ENCODE measurements around the gene MED20. TPM values are rescaled to one million over a fixed set of nuclear protein-coding genes. Genes with fewer than 3 reads are reported as not detected.

The MED20 gene
- total RNA-seq, 1 donor, result 23.7 TPM

GRCh38 chr6:41859356-41859755 is 61.6 kb downstream of the MED20 start:
- no peak for DNase-seq (ENCODE audit: low read depth in 2 of 3, low spot score in 2 of 3)

- DNase-seq (ENCODE audit: low read depth in 2 of 3, low spot score in 2 of 3), result no peak
Measured at GRCh38 chr6:41858703-41859102, 62.2 kb downstream of the MED20 start.

Small RNA genes lying within 50 kb of the gene (small RNA-seq; reads per million reads assigned to genes)
- gene RF00019, result not detected

Other genes with a start within 250 kb of the MED20 start
- 18.9 TPM for gene TFEB, start 185.5 kb downstream of the MED20 start, total RNA-seq
- gene PGC, start 173.7 kb downstream of the MED20 start, total RNA-seq, result not detected
- gene FRS3, start 141.2 kb downstream of the MED20 start, total RNA-seq, result 8.9 TPM
- 4.6 TPM for gene PRICKLE4, start 140.4 kb downstream of the MED20 start, total RNA-seq
- 74.3 TPM for gene TOMM6, start 133.4 kb downstream of the MED20 start, total RNA-seq
- gene USP49, start 25.8 kb downstream of the MED20 start, total RNA-seq, result 6.2 TPM
- 14.3 TPM for gene BYSL, start 360 bp upstream of the MED20 start, total RNA-seq
- 141 TPM for gene CCND3, start 20.7 kb upstream of the MED20 start, total RNA-seq
- 32.0 TPM for gene TAF8, start 129.4 kb upstream of the MED20 start, total RNA-seq
- gene C6orf132, start 221.5 kb upstream of the MED20 start, total RNA-seq, result under 0.01 TPM